HG03469 (cell line): ENCODE data around the gene IDH3G.

Source experiments
- ATAC-seq: cut with Tn5 transposase; IDR thresholded peaks from one replicate; pipeline ENCODE4 v1.9.1; 2021; ENCODE audit warnings: mild to moderate bottlenecking, moderate library complexity, moderate number of reproducible peaks; ENCODE audit not compliant: unreplicated experiment

IDH3G gene

DNA sequence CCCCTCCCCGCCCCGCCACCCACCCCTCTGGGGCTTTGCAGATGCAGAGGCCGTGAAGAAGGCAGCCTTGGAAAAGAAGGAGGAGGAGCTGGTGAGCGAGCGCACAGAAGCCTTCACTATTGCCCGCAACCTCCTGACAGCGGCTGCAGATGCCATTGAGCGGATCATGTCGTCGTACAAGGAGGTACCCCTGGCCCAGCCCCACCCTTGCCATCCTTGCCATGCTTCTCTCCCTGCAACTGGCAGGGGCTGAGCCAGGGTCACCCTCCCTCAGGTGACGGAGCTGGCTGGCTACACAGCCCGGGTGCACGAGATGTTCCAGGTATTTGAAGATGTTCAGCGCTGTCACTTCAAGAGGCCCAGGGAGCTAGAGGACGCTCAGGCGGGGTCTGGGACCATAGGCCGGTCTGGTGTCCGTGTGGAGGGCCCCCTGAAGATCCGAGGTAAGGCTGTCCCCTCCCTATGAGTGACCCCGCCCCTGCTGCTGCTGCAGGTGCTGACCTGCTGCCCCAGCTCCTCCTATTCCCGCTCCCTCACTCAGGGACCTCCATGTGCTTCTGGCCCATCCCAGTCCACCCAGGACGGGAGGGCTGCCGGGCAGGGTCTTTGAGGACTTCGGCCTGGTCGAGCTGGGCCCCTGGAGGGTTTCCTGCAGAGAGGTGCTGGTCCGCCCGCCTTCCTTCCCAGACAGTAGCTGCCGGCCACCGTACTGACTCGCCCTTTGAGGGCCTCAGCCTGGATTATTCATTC lies 57.9 kb downstream of the IDH3G start:
- no peak for ATAC-seq
